ENCODE measurements around the gene STIM2.

DNA sequence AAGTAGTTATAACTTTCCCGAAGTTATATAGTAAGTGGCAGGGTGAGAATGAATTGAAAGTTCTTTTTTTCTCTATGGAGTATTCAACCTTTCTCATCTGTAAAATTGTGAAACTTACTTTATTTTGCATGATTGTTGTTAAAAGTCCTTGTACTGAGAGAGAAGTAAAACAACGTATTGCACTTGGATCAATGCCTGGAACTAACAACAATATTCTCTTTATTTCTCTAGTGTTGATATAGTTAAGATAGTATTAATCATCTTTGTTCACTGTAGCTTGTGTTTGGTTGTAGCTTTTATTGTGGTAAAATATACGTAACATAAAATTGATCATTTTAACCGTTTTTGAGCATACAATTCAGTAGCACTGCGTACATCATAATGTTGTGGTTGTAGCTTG lies 48.7 kb downstream of the STIM2 start:
- TF ChIP-seq, protein P1, sequence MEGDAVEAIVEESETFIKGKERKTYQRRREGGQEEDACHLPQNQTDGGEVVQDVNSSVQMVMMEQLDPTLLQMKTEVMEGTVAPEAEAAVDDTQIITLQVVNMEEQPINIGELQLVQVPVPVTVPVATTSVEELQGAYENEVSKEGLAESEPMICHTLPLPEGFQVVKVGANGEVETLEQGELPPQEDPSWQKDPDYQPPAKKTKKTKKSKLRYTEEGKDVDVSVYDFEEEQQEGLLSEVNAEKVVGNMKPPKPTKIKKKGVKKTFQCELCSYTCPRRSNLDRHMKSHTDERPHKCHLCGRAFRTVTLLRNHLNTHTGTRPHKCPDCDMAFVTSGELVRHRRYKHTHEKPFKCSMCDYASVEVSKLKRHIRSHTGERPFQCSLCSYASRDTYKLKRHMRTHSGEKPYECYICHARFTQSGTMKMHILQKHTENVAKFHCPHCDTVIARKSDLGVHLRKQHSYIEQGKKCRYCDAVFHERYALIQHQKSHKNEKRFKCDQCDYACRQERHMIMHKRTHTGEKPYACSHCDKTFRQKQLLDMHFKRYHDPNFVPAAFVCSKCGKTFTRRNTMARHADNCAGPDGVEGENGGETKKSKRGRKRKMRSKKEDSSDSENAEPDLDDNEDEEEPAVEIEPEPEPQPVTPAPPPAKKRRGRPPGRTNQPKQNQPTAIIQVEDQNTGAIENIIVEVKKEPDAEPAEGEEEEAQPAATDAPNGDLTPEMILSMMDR (IDR thresholded peaks at IDR 0.05; ENCODE audit: borderline replicate concordance, extremely low read depth, low read length, poor library complexity, severe bottlenecking): no peak
- TF ChIP-seq EZH2 (IDR thresholded peaks at IDR 0.05; ENCODE audit: borderline replicate concordance, low read depth, low read length, severe bottlenecking): no peak

Data from DND-41 (cell line).